Activated CD8-positive, alpha-beta memory T cell treated with anti-CD3 and anti-CD28 coated beads, Interleukin-2, amount 10 ng/mL, durations not matched to agents 7 days and 5 days (primary cell): ENCODE data around the gene EIPR1. TPM values are rescaled to one million over a fixed set of nuclear protein-coding genes. Genes with fewer than 3 reads are reported as not detected.

Experiments
- ATAC-seq: fragments of 150-1000 bp; cut with Tn5 transposase; one replicate; pipeline ENCODE4 v1.10.0; 2021; ENCODE audit warnings: moderate library complexity
- CTCF ChIA-PET: fragments of 350-600 bp; sonication (Branson Sonifier 250); formaldehyde crosslinking; loops from one replicate; lab custom pipeline; 2021; ENCODE audit warnings: antibody characterized with exemption; lab: Charles Lee
- DNase-seq: peaks from one replicate; pipeline ENCODE4 v3.0.0-alpha.2; 2020
- H3K27ac Mint-ChIP-seq: one replicate; pipeline ENCODE4 v1.8.0; 2021; ENCODE audit warnings: mild to moderate bottlenecking, mixed read lengths
- H3K27me3 Mint-ChIP-seq: one replicate; pipeline ENCODE4 v1.8.0; 2021; ENCODE audit warnings: mixed read lengths
- H3K36me3 Mint-ChIP-seq: one replicate; pipeline ENCODE4 v1.8.0; 2021; ENCODE audit warnings: mild to moderate bottlenecking, mixed read lengths
- H3K4me1 Mint-ChIP-seq: one replicate; pipeline ENCODE4 v1.8.0; 2021; ENCODE audit warnings: mixed read lengths
- H3K4me3 Mint-ChIP-seq: one replicate; pipeline ENCODE4 v1.8.0; 2021; ENCODE audit warnings: mild to moderate bottlenecking, moderate library complexity, mixed read lengths
- H3K9me3 Mint-ChIP-seq: one replicate; pipeline ENCODE4 v1.8.0; 2022; ENCODE audit warnings: low read depth, mixed read lengths
- total RNA-seq, 2 experiments: library from RNA; stranded (reverse); gene quantifications; one replicate each; pipeline ENCODE4 v1.2.3, GENCODE V29; 2021

Gene EIPR1
- total RNA-seq: 10 to 100 TPM; 40.7 to 44.7 TPM

DNA sequence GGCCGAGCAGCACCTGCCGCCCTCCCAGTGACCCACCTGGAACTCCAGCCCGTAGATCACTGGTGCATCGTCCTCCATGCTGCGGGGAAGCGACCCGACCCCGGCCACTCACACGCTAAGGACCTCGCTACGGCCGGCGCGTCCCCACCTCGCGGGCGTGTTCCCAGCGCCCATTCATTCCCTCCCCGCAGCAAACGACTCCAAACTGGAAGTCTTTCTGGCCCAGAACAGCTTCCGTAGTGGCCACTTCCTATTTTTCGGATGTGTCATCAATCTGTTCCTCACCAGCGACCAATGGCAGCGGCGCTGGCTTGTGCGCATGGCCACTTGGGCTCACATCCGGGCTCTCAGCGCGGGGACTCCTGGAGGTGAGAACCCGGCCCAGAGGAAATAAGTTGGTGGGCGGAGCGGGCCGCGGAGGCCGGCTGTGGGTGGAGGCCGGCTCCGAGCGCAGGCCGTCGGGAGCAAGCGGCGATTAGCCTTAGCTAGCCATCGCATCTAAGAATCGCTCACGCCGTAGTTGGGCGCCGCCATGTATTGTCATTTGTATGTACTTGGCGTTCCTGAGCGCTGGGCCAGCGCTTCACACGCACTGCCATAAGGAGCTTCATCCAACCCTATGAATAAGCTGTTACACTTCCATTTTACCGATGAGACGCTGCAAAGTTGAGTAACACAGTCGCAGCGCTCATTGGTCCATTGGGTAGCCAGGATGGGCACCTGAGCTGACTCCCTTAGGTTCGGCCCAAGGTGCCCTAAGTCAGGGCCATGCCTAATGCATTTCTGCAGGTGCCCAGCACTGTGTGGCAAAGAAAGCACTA lies at the start of gene EIPR1:
TSS of gene EIPR1 (minus strand) at position 207 of the 821 bp plus-strand sequence. CDS start at position 78, 129 bp downstream.
- DNase-seq: peak; percentile 99
- peak; percentile 87 for ATAC-seq
- Mint-ChIP-seq H3K9me3 (no peaks in the 10 kb centered on the region), H3K27ac (peak within 1 kb of the TSS; percentile 99), H3K4me3 (peak within 1 kb of the TSS; percentile 100), H3K36me3 (peaks cover 13% of the 10 kb centered on the region), H3K27me3 (no peaks in the 10 kb centered on the region), H3K4me1 (peaks cover 47% of the 10 kb centered on the region)
- CTCF ChIA-PET: interaction anchor here (1.5 kb wide), 1 partner anchor 181 kb away, joined by 6 read pairs; the partner anchor contains the start of gene RNASEH1

- DNase-seq (no peak), ATAC-seq (no peak)
- Mint-ChIP-seq H3K27ac (no peak overlapping the region), H3K4me1 (peaks cover 6% of the 10 kb centered on the region), H3K9me3 (no peaks in the 10 kb centered on the region), H3K4me3 (no peak overlapping the region), H3K36me3 (peaks cover 20% of the 10 kb centered on the region), H3K27me3 (no peaks in the 10 kb centered on the region)
- CTCF ChIA-PET: interaction anchor here (1.3 kb wide), 1 partner anchor 223 kb away, joined by 3 read pairs; no protein-coding TSS in a partner anchor
These were observed 49.7 kb upstream of the EIPR1 start for GRCh38 chr2:3427272-3427671.

- H3K9me3 Mint-ChIP-seq: no peaks in the 10 kb centered on the region
- no peaks in the 10 kb centered on the region for H3K27me3 Mint-ChIP-seq
- H3K27ac Mint-ChIP-seq: no peak overlapping the region
- peaks cover 19% of the 10 kb centered on the region for H3K36me3 Mint-ChIP-seq
- peaks cover 6% of the 10 kb centered on the region for H3K4me1 Mint-ChIP-seq
- CTCF ChIA-PET: interaction anchor here (4.8 kb wide), 1 partner anchor 12 kb away, joined by 28 read pairs; no protein-coding TSS in a partner anchor
- no peak for ATAC-seq
- no peak overlapping the region for H3K4me3 Mint-ChIP-seq
- no peak for DNase-seq
These were observed 49.0 kb upstream of the EIPR1 start for GRCh38 chr2:3426615-3427014.

GRCh38 chr2:3424171-3424795 lies 46.7 kb upstream of the EIPR1 start:
- Mint-ChIP-seq H3K9me3 (no peaks in the 10 kb centered on the region), H3K27me3 (no peaks in the 10 kb centered on the region), H3K4me1 (peaks cover 6% of the 10 kb centered on the region), H3K36me3 (peaks cover 13% of the 10 kb centered on the region), H3K27ac (no peak overlapping the region), H3K4me3 (no peak overlapping the region)
- ATAC-seq (no peak), DNase-seq (no peak)
- CTCF ChIA-PET: interaction anchor here (0.8 to 4.8 kb wide), 14 partner anchors 9 to 231 kb away, joined by 3 to 33 read pairs (median 4); partner anchors contain the start of genes RNASEH1 and TRAPPC12

DNA sequence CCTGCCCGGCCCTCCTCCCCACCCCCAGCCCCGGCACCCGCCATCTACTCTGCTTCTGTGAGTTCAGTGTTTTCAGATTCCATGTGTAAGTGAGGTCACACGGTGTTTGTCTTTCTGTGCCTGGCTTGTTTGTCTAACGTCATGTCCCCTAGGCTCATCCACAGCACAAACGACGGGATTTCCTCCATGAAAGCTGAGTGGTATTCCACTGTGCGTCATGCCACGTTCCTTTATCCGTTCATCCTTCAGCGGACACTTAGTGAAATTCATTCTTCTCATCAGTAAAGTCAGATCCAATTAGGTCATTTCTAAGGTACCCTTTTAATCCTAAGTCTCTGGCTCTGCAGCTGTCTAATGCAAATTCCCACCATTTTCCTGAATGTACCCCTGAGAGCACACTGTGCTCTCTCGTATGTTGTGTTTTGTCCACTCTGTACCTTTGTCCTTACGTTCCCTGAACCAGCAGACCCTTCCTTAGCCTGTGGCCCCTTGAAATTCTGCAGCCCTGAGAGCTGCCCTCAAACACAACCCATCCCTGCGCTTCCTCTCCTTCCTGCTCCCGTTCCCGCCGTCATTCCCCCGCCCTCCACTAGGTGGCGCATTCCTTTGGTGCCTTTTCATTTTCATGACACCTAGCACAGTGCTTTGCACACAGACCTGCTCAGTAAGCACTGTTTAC lies 46.0 kb upstream of the EIPR1 start:
- peak; percentile 69 for ATAC-seq
- Mint-ChIP-seq H3K36me3 (peaks cover 13% of the 10 kb centered on the region), H3K27me3 (no peaks in the 10 kb centered on the region), H3K4me1 (peaks cover 2% of the 10 kb centered on the region), H3K9me3 (no peaks in the 10 kb centered on the region), H3K4me3 (no peak overlapping the region), H3K27ac (no peak overlapping the region)
- CTCF ChIA-PET: interaction anchor here (0.8 to 4.8 kb wide), 19 partner anchors 9 to 232 kb away, joined by 3 to 33 read pairs (median 4); partner anchors contain the start of genes RNASEH1 and TRAPPC12
- DNase-seq: peak; percentile 77

- ATAC-seq (no peak), DNase-seq (no peak)
- peaks cover 2% of the 10 kb centered on the region for H3K4me1 Mint-ChIP-seq
- H3K4me3 Mint-ChIP-seq: no peak overlapping the region
- no peaks in the 10 kb centered on the region for H3K27me3 Mint-ChIP-seq
- no peaks in the 10 kb centered on the region for H3K9me3 Mint-ChIP-seq
- H3K36me3 Mint-ChIP-seq: peaks cover 13% of the 10 kb centered on the region
- CTCF ChIA-PET: interaction anchor here (0.9 to 4.8 kb wide), 8 partner anchors 8 to 229 kb away, joined by 3 to 33 read pairs (median 6); no protein-coding TSS in a partner anchor
- no peak overlapping the region for H3K27ac Mint-ChIP-seq
These were observed 44.7 kb upstream of the EIPR1 start for GRCh38 chr2:3422161-3422779.

- H3K27ac Mint-ChIP-seq: no peak overlapping the region
- ATAC-seq: no peak
- H3K9me3 Mint-ChIP-seq: no peaks in the 10 kb centered on the region
- H3K4me3 Mint-ChIP-seq: no peak overlapping the region
- CTCF ChIA-PET: no interaction called here
- H3K36me3 Mint-ChIP-seq: peaks cover 15% of the 10 kb centered on the region
- peaks cover 2% of the 10 kb centered on the region for H3K4me1 Mint-ChIP-seq
- H3K27me3 Mint-ChIP-seq: no peaks in the 10 kb centered on the region
- no peak for DNase-seq
These were observed 44.0 kb upstream of the EIPR1 start for GRCh38 chr2:3421580-3421979.

DNA sequence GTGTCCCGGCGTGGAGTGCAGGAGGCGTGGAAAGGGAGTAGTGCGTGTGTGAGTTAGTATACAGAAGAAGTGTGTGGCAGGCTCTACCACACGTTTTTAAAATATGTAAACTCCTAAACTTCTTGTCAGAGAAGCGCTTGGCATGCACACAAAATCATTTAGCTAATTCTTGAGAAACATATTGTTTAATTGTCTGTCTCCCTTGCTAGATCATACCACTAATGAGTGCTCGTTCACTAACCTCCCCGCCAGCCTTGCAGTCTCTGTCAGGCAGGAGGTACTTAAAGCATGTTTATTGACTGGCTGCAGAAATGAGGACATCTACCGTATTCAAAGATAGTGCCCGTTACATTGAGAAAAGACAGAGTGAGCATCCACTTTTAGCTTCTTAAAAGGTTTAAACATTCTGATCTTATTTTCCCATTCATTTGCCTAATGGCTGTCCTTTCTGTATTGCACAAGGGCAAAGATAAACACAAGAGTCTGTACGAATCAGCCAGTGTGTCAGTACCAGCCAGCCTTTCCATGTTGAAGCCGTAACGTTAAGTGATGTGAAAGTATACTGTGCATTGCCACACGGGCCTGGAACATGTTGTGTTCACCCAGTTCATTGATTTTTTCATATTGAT lies 43.3 kb upstream of the EIPR1 start:
- ATAC-seq (no peak), DNase-seq (no peak)
- Mint-ChIP-seq H3K27ac (no peak overlapping the region), H3K27me3 (no peaks in the 10 kb centered on the region), H3K36me3 (peaks cover 16% of the 10 kb centered on the region), H3K4me1 (peaks cover 2% of the 10 kb centered on the region), H3K4me3 (no peak overlapping the region), H3K9me3 (no peaks in the 10 kb centered on the region)
- CTCF ChIA-PET: interaction anchor here (0.7 to 1.2 kb wide), 2 partner anchors 11 to 41 kb away, joined by 3 to 4 read pairs; no protein-coding TSS in a partner anchor

DNA sequence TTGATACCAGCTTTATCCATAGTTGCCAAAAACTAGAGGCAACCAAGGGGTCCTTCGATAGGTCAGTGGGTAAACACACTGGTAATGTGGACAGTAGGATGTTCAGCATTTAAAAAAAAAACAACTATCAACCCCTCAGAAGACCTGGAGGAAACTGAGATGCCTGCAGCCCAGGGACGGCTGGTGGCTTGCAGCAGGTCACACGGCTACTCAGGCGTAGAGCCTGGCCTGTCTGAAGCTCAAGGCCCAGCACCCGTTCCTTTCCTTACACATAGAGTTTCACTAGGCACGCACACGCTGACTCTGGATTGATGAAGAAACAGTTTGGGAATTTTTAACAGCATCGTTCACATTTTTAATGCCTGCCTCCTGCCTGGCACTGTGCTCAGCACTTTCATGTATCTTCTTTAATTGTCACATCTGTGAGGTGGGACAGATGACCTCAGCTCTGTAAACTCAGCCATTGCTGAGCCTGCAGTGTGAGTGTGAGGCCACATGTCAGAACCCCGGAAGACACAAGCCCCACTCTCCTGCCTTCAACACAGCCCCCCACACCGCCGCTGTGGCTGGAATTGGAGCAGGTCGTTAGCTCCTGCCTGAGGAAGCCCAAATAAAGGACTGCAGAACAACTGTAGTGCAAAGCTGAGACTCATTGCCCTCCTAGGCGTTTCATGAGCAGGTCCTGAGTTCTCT lies 42.6 kb upstream of the EIPR1 start:
- Mint-ChIP-seq H3K9me3 (no peaks in the 10 kb centered on the region), H3K36me3 (peaks cover 19% of the 10 kb centered on the region), H3K4me3 (no peak overlapping the region), H3K4me1 (peaks cover 2% of the 10 kb centered on the region), H3K27ac (no peak overlapping the region), H3K27me3 (no peaks in the 10 kb centered on the region)
- ATAC-seq (no peak), DNase-seq (no peak)
- CTCF ChIA-PET: interaction anchor here (0.7 to 1.2 kb wide), 2 partner anchors 12 to 42 kb away, joined by 3 to 4 read pairs; no protein-coding TSS in a partner anchor

DNA sequence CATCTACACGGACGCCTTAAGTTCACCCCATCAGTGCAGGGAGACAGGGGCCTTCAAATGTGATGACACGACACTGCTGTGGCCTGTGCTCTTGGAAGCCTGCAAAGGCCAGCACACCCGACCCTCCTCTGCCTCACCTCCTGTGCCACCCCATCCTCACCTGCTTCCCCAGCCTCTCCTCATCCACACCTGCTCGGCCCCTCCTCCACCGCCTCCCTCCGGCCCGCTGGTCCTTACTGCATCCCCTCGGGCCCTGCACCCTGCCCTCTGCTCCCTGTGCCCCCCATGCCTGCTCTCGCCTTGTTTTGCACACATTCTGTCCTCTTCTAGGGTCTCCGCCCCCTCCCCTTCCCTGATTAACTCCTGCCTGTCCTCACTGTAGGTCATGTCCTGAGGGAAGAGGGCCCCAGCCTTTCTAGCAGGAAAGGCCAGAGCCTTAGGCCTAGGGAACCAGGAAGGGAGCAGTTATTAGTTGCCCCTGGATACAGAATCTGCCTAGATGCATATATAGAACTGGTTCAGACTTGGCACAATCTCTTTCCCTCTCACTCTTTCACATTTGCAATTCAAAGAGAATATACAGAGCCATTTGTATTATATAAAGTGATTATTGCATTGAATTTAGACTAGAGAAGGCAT lies 41.3 kb upstream of the EIPR1 start:
- Mint-ChIP-seq H3K4me1 (peaks cover 2% of the 10 kb centered on the region), H3K9me3 (no peaks in the 10 kb centered on the region), H3K27ac (no peak overlapping the region), H3K36me3 (peaks cover 22% of the 10 kb centered on the region), H3K4me3 (no peak overlapping the region), H3K27me3 (no peaks in the 10 kb centered on the region)
- DNase-seq (no peak), ATAC-seq (no peak)
- CTCF ChIA-PET: no interaction called here

- CTCF ChIA-PET: interaction anchor here (4.6 kb wide), 1 partner anchor 10 kb away, joined by 28 read pairs; no protein-coding TSS in a partner anchor
- Mint-ChIP-seq H3K9me3 (no peaks in the 10 kb centered on the region), H3K4me3 (no peak overlapping the region), H3K36me3 (peaks cover 20% of the 10 kb centered on the region), H3K27me3 (no peaks in the 10 kb centered on the region), H3K4me1 (no peaks in the 10 kb centered on the region), H3K27ac (no peak overlapping the region)
- DNase-seq (no peak), ATAC-seq (no peak)
These were observed 36.7 kb upstream of the EIPR1 start for GRCh38 chr2:3414133-3414860.
